HFF-Myc (cell line): ENCODE results near the gene NKAIN1.

Experiments used
- DNase-seq: peaks from one replicate; pipeline ENCODE4 v3.0.0-alpha.2; 2011; ENCODE audit warnings: low read depth; ENCODE audit errors: extremely low read depth
- H3K4me3 ChIP-seq: replicated peaks from 2 replicates; pipeline ENCODE4 v1.5.1; 2011; ENCODE audit warnings: low read depth, mild to moderate bottlenecking, control low read depth, low read length
- TF ChIP-seq, protein P1 (sequence below): IDR thresholded peaks from 2 replicates; pipeline ENCODE4 v1.5.1; 2012; ENCODE audit warnings: mild to moderate bottlenecking, low read depth, low read length, control low read depth; ENCODE audit errors: missing control alignments

The NKAIN1 gene

DNA sequence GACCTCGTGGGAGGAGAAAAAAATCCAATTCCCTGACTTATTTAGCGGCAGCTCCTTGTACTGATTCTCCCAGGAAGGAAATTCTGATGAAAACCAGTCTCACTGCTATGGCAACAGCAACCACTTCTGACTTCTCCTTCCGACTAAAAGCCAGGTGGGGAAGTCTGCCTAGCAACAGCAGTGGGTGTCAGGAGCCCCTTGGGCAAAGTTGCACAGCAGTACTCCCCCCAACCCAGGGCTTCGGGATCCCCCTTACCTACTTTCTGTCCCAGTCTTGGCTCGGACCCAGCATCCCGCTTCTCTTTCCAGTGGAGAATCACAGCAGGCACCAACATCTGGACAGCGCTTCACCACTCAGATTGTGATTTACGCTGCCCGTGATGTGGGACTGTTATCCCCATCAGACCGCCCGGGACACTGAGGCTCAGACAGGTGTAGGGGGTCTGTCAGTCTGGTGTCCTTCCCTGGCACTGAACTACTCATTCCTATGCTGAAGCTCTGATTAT is 24.6 kb downstream of the NKAIN1 start:
- TF ChIP-seq, protein P1, sequence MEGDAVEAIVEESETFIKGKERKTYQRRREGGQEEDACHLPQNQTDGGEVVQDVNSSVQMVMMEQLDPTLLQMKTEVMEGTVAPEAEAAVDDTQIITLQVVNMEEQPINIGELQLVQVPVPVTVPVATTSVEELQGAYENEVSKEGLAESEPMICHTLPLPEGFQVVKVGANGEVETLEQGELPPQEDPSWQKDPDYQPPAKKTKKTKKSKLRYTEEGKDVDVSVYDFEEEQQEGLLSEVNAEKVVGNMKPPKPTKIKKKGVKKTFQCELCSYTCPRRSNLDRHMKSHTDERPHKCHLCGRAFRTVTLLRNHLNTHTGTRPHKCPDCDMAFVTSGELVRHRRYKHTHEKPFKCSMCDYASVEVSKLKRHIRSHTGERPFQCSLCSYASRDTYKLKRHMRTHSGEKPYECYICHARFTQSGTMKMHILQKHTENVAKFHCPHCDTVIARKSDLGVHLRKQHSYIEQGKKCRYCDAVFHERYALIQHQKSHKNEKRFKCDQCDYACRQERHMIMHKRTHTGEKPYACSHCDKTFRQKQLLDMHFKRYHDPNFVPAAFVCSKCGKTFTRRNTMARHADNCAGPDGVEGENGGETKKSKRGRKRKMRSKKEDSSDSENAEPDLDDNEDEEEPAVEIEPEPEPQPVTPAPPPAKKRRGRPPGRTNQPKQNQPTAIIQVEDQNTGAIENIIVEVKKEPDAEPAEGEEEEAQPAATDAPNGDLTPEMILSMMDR, result no peak
- no peak for DNase-seq
- H3K4me3 ChIP-seq, result no peak overlapping the region

DNA sequence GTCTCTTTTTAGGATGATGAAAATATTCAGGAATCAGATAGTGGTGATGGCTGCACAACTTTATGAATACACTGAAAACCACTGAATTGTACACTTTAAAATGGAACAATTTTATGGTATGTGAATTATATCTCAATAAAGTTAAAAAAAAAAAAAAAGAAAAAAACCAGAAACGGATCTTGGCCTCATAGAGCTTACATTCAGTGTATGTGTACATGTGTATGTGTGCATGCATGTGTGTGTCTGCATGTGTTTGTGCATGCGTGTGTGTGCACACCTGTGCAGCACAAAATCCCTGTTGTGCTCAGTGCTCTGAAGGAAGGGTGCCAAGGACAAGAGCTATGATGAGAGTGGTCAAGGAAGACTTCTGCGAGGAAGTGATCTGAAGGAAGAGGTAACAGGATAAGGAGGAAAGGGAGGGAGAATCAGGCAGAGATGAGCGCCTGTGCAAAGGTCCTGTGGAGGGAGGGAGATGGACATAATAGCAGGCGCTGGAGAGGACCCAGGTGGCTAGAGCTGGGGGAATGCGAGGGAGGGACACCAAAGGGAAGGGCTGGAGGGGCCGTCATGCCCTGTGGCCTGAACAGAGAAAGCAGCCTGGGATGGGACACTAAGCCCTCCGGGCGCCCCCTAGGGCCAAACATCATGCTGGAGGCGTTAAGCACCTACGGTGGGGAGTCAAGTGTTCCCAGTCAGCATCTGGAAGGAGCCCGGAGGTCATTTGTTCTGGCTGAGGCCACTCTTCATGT is 25.2 kb downstream of the NKAIN1 start:
- DNase-seq, result no peak

DNA sequence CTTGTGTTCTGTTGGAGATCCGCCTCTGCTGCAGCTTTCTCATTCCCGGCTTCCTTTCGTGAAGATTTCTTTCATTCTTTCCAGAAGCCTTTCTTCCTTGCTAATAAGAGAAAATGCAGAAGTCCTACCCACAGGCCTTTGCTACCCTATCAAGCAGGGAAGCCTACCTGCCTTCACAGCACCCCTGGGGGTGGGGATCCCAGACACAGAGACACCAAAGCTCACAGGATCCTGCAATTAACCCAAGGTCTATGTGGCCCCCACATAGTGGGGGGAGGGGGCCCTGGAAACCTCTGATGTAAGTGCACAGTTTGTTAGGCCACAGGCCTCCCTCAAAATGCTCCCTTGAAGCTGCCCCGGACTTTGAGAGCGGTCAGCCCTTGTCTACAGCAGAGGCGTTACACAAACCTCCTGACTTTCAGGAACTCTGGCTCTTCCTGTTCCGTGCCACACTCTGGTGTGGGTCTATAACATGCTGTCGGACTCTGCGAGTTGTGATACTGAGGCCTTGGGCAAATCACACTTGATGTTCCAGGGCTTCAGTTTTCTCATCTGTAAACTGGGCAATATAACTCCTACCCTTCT is 31.2 kb downstream of the NKAIN1 start:
- DNase-seq, result no peak
- TF ChIP-seq, protein P1, result no peak
- H3K4me3 ChIP-seq, result no peak overlapping the region

More for the DNA sequence above, 25.2 kb downstream of the NKAIN1 start:
- H3K4me3 ChIP-seq, result no peak overlapping the region
- TF ChIP-seq, protein P1, result peak; percentile 20

DNA sequence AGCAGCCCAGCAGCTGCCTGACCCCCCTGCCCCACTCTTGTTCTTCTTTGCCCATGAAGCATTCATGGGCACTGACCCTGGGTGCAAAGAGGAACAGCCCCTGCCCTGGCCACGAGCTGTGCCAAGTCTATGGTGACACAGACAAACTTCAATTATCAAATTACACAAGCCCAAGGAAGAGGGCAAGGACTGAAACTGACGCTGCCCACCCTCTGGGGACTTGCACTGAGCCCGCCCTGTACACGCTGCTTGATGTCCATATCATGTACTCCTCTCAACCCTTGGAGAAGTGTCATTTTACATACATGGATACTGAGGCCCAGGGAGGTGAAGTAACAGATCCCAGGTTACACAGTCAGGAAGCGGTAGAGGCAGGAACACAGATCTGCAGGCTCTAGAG is 32.1 kb downstream of the NKAIN1 start:
- DNase-seq, result no peak
- no peak overlapping the region for H3K4me3 ChIP-seq
- TF ChIP-seq, protein P1, result no peak

DNA sequence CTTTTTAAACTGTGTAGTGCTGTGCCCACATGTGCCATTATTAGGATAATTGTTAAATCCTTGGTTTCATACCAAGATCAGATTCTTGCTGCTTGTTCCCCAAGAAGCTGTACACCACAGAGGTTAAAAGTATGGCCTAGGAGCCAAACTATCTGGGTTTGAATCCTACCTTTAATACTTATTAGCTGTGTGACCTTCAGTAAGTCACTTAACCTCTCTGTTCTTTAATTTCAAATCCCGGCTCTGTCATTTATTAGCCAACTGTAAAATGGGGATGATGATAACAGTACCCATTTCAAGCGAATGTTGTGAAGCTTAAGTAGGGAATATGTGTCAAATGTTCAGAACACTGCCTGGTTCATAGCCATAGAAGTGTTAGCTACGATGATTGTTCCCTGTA is 32.6 kb downstream of the NKAIN1 start:
- TF ChIP-seq, protein P1, result no peak
- DNase-seq, result no peak
- no peak overlapping the region for H3K4me3 ChIP-seq

DNA sequence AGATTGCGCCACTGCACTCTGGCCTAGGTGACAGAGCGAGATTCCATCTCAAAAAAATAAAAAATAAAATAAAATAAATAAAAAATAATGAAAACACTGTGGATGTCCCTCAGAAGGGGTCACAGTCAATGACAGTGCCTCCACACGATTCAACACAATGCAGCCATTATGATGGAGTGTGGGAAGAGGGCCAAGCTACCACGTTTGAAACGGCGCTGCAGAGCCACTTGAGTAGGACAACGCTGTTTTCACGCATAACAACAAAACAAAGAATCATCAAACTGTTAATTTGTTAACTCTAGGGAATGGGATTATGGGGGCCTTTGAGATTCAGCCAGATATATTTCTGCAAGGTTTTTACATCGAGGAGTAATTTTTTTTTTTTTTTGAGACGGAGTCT is 36.5 kb downstream of the NKAIN1 start:
- DNase-seq, result no peak
- H3K4me3 ChIP-seq, result no peak overlapping the region
- TF ChIP-seq, protein P1, result no peak

DNA sequence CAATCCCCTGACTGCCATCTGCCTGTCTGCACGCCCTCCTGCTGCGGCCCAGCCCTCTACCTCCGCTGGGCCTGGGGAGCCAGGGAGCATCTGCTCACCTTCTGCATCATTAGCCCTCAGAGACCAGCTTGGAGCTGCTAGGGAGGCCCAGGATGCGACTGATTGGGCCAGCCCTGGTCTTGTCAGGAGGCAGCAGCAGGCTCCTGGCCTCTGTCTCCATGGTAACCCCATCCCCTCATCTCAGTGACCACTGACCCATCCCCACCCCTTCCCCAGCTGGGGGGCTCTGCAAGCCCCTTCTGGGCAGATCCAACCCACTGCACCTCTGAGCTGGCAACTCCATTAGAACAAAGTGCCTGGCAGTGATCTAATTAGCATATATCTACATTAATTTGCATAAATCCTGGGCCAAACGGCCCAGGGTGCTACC is 37.7 kb downstream of the NKAIN1 start:
- DNase-seq, result no peak
- H3K4me3 ChIP-seq, result no peak overlapping the region
- TF ChIP-seq, protein P1, result no peak
